GM21515 (cell line): ENCODE results near the gene ALPP.
"Not testable (repeated sequence)": the region's sequence is repeated elsewhere in the genome, so short reads cannot be mapped to it uniquely, and the experiment has no call there.

Source experiments
- ATAC-seq: cut with Tn5 transposase; IDR thresholded peaks from one replicate; pipeline ENCODE4 v1.9.1; 2021; ENCODE audit not compliant: unreplicated experiment

The ALPP gene

GRCh38 chr2:232400256-232401015 is 21.9 kb downstream of the ALPP start:
- ATAC-seq: no peak

- no peak for ATAC-seq
Observed at GRCh38 chr2:232402518-232402917, 24.0 kb downstream of the ALPP start.

- ATAC-seq: no peak
Observed at GRCh38 chr2:232405943-232406510, 27.5 kb downstream of the ALPP start.

GRCh38 chr2:232406556-232407310 is 28.2 kb downstream of the ALPP start, which contains the start of gene ALPG:
Gene ALPG (plus strand): TSS chr2:232406844. CDS start chr2:232406895, 51 bp downstream.
- no peak for ATAC-seq

DNA sequence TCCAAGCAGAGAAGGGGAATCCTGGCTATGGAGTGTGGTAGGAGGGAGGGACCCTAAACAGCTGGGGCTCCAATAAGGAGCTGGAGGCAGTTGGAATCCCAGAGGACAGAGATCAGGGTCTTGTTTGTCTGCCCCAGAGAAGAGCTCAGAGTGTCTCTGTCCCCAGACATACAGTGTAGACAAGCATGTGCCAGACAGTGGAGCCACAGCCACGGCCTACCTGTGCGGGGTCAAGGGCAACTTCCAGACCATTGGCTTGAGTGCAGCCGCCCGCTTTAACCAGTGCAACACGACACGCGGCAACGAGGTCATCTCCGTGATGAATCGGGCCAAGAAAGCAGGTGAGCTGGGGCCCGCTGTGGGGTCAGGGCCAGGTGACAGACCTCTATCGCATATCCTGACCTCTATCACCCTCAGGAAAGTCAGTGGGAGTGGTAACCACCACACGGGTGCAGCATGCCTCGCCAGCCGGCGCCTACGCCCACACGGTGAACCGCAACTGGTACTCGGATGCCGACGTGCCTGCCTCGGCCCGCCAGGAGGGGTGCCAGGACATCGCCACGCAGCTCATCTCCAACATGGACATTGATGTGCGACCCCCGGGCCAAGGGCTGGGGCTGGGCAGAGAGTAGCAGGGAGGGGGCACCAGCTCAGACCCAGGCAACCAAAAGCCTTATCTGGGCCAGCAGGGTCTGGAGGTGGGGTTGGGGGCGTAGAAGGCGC is 29.0 kb downstream of the ALPP start:
- ATAC-seq: not testable (repeated sequence)

- ATAC-seq: not testable (repeated sequence)
Observed at GRCh38 chr2:232408269-232408668, 29.7 kb downstream of the ALPP start.

- ATAC-seq: not testable (repeated sequence)
Observed at GRCh38 chr2:232409617-232410016, 31.1 kb downstream of the ALPP start.

- ATAC-seq: no peak
Observed at GRCh38 chr2:232410238-232410900, 31.8 kb downstream of the ALPP start.

DNA sequence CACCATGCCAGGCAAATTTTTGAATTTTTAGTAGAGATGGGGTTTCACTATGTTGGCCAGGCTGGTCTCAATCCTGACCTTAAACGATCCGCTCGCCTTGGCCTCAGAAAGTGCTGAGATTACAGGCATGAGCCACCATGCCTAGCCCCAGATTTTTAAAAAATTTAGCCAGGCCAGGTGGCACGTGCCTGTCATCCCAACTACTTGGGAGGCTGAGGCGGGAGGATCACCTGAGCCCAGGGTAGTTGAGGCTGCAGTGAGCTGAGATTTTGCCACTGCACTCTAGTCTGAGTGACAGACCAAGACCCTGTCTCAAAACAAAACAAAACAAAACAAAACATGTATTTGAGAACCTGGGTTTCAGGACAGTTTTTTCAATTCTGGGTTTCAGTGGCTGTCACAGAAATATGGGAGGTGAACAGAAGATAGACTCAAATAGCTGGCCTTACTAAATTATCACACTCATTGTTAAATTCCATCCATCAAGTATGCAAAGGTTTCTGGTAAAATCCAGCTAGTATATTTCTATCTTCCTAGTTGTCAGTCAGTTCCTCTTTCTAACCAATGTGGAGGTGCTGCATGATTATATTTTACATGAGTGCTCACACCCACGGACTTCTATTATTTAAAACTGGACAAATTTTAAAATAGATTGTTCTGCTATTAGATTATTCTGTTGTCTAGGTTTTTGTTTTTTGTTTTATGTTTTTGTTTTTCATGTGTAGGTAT is 33.5 kb downstream of the ALPP start:
- ATAC-seq: no peak

- ATAC-seq: no peak
Observed at GRCh38 chr2:232412986-232413385, 34.4 kb downstream of the ALPP start.

DNA sequence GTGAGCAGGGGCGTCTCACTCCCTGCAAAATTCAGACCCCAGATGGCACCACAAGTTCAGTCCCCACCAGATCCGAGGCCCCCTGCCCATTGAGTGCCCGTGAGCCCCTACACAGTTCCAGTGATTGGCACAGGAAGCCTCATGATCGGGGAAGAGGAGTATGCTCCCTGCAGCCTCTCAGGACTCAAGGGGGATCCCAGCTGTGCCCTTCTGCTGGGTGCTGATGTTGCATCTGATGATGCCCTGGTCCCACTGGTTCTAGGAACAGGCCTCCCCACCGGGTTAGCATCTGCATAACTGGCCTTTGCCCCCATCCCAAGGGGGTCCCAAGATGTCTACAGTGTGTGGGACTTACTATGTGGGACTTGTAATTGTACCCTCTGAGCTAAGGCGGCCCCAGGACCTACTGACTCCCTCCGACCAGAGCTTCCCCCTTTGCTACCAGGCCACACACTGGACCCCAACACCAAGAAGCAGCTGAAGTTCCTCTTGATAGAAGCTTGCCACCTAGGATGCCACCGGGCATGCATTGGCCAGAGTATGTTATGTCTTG is 36.7 kb downstream of the ALPP start:
- ATAC-seq: no peak

- no peak for ATAC-seq
Observed at GRCh38 chr2:232415736-232416520, 37.4 kb downstream of the ALPP start.

- no peak for ATAC-seq
Observed at GRCh38 chr2:232416521-232417470, 38.2 kb downstream of the ALPP start.

- ATAC-seq: no peak
Observed at GRCh38 chr2:232417489-232417888, 38.9 kb downstream of the ALPP start.

DNA sequence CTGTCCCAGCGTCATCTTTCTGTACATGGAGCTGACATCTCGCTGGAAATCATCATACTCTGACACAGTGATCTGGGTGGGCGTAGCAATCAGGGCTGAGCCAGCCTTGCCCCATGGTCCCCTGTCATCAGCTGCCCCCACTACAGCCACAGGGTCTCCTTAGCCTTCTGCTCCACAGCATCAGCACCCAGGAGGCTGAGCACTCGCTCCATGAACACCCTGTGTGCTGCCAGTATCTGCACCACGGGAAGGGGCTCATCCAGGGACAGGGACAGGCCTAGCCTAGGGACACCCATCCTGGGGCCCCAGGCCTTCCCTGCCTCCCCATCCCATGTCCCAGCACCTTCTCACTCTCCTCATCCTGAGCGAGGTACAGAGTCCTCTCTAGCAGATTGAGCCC is 39.5 kb downstream of the ALPP start:
- no peak for ATAC-seq

- ATAC-seq: no peak
Observed at GRCh38 chr2:232418466-232419244, 40.1 kb downstream of the ALPP start.
